ENCODE results near the gene CCDC73.
"Not testable (repeated sequence)": the region's sequence is repeated elsewhere in the genome, so short reads cannot be mapped to it uniquely, and the experiment has no call there.

The CCDC73 gene

DNA sequence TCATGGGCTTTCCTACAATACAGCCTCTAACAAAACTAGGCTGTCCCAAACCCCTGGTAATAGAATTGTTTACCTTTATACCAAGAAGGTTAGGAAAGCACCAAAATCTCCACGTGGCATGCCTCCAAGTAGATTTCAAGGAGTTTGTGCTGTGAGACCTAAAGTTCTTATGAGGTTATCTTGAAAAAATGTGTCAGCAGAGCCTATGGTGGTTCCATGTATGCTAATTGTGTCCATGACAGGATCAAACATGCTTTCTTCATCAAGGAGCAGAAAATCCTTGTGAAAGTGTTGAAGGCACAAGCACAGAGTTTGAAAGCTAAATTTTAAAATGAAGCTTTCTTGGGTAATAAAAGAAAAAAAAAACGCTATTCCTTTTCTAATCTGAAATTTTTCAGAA, 36.2 kb downstream of the CCDC73 start:
- no peaks in the 10 kb centered on the region for H3K36me3 ChIP-seq (replicated peaks)
- in situ Hi-C loops (cut with HindIII; ENCODE audit: low pct_ligation_motif_present, low sequenced_read_pairs) = no loop called here
- no peaks in the 10 kb centered on the region for H3K27me3 ChIP-seq (replicated peaks)
- H3K4me3 ChIP-seq (ENCODE audit: low read depth, low read length) = no peak overlapping the region
- no peak overlapping the region for H3K27ac ChIP-seq
- DNase-seq = no peak
- TF ChIP-seq, protein P1, sequence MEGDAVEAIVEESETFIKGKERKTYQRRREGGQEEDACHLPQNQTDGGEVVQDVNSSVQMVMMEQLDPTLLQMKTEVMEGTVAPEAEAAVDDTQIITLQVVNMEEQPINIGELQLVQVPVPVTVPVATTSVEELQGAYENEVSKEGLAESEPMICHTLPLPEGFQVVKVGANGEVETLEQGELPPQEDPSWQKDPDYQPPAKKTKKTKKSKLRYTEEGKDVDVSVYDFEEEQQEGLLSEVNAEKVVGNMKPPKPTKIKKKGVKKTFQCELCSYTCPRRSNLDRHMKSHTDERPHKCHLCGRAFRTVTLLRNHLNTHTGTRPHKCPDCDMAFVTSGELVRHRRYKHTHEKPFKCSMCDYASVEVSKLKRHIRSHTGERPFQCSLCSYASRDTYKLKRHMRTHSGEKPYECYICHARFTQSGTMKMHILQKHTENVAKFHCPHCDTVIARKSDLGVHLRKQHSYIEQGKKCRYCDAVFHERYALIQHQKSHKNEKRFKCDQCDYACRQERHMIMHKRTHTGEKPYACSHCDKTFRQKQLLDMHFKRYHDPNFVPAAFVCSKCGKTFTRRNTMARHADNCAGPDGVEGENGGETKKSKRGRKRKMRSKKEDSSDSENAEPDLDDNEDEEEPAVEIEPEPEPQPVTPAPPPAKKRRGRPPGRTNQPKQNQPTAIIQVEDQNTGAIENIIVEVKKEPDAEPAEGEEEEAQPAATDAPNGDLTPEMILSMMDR (IDR thresholded peaks at IDR 0.05; ENCODE audit: low read depth, low read length, missing control alignments) = no peak

DNA sequence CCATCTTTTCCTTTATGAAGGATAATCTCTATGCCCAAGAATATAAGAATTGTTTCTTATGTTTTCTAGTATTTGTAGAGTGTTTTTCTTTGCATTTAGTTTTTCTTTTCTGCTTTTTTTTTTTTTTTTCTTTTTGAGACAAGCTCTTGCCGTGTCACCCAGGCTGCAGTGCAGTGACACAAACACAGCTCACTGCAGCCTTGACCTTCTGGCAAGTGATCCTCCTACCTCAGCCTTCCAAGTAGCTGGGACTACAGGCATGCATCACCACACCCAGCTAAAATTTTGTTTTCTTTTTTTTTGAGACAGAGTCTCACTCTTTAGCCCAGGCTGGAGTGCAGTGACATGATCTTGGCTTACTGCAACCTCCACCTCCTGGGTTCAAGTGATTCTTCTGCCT, 41.3 kb downstream of the CCDC73 start:
- H3K27ac ChIP-seq; H3K27me3 ChIP-seq (replicated peaks); H3K4me3 ChIP-seq (ENCODE audit: low read depth, low read length); H3K36me3 ChIP-seq (replicated peaks); in situ Hi-C loops (cut with HindIII; ENCODE audit: low pct_ligation_motif_present, low sequenced_read_pairs); DNase-seq: not testable (repeated sequence)

DNA sequence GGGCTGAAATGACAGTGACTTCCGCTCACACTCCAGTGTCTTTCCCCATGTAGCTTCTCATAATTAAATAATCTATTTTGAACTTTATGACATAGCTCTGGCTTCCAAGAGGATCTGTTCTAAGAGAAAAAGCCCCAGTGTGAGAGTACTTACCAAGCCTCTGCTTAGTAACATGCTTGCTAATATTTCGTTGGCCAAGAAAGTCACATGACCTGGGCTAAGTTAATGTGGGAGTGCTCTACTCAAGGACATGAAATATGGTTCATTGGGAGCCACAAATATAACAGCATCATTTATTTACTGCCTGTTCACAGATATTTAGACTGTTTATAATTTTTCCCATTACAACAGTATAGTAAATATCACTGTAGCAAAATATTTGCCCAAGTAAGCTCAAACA, 42.5 kb downstream of the CCDC73 start:
- in situ Hi-C loops (cut with HindIII; ENCODE audit: low pct_ligation_motif_present, low sequenced_read_pairs) = no loop called here
- Histone ChIP-seq H3K27ac (no peak overlapping the region), H3K27me3 (replicated peaks) (no peaks in the 10 kb centered on the region), H3K36me3 (replicated peaks) (no peaks in the 10 kb centered on the region), H3K4me3 (ENCODE audit: low read depth, low read length) (no peak overlapping the region)
- TF ChIP-seq, protein P1 (IDR thresholded peaks at IDR 0.05; ENCODE audit: low read depth, low read length, missing control alignments) = no peak
- no peak for DNase-seq

DNA sequence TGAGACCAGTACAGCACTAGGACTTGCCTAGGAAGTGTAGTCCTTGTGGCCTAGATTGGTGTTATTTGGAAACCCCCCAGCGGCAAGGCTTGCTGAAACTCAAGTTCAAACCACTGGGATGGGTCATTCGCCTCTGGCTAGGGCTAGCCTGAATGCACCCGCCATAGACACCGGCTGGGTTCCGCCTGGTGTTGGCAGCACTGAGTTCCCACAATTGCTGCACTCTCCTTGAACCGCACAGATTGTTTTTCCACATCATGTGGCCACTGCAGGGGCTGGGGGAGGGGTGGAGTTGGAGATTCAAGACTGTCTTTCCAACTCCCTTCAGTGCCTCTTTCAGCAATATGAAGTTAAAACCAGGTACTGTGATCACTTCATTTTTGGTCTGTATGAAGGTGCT, 43.1 kb downstream of the CCDC73 start:
- in situ Hi-C loops (cut with HindIII; ENCODE audit: low pct_ligation_motif_present, low sequenced_read_pairs) = no loop called here
- Histone ChIP-seq H3K27me3 (replicated peaks) (no peaks in the 10 kb centered on the region), H3K4me3 (ENCODE audit: low read depth, low read length) (no peak overlapping the region), H3K27ac (no peak overlapping the region), H3K36me3 (replicated peaks) (no peaks in the 10 kb centered on the region)
- TF ChIP-seq, protein P1 (IDR thresholded peaks at IDR 0.05; ENCODE audit: low read depth, low read length, missing control alignments) = no peak
- DNase-seq = no peak

DNA sequence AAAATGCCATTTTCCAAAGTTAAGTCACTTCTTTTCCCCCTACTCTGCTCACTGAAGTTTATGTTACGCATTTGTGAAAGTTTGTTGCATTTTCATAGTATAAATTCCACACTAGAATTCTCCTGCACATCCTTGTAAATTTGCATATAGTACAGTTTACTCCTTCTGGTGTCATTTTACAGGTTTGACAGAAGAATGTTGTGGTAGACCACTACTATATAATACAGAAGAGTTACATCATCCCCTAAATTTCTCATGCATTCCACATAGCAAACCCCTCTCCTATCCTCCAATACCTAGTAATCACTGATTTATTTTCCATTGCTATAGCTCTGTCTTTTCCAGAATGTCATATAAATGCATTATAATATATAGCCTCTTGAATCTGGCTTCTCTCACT, 64.5 kb downstream of the CCDC73 start:
- no peak for DNase-seq

DNA sequence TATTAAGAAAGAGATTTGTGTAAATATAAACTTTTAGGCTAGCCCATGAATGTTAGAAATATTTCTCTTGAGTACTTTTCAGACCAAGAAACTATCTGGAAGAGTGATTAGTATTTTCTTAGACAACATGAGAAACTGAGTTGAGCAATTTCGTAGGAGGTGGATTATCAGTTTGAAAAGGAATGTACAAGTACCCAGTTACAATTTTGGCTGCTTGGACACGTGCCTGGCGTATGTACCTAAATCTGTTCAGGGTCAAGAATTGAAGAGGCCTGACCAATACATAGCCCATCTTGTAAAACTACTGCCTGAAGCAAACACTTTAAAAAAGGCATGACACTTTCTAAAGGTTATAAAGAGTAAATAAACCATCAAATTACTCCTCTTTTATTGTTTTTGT, 71.1 kb downstream of the CCDC73 start:
- TF ChIP-seq, protein P1 (IDR thresholded peaks at IDR 0.05; ENCODE audit: low read depth, low read length, missing control alignments) = no peak
- no peaks in the 10 kb centered on the region for H3K36me3 ChIP-seq (replicated peaks)
- no peak overlapping the region for H3K4me3 ChIP-seq (ENCODE audit: low read depth, low read length)
- no peaks in the 10 kb centered on the region for H3K27me3 ChIP-seq (replicated peaks)
- in situ Hi-C loops (cut with HindIII; ENCODE audit: low pct_ligation_motif_present, low sequenced_read_pairs) = no loop called here
- no peak for DNase-seq
- no peak overlapping the region for H3K27ac ChIP-seq

More for the DNA sequence above, 64.5 kb downstream of the CCDC73 start:
- in situ Hi-C loops (cut with HindIII; ENCODE audit: low pct_ligation_motif_present, low sequenced_read_pairs) = no loop called here
- TF ChIP-seq, protein P1 (IDR thresholded peaks at IDR 0.05; ENCODE audit: low read depth, low read length, missing control alignments) = no peak
- no peak overlapping the region for H3K4me3 ChIP-seq (ENCODE audit: low read depth, low read length)
- H3K27ac ChIP-seq = no peak overlapping the region
- H3K27me3 ChIP-seq (replicated peaks) = no peaks in the 10 kb centered on the region
- H3K36me3 ChIP-seq (replicated peaks) = no peaks in the 10 kb centered on the region
